HepG2 (cell line): ENCODE results near the gene GPS1. TPM values are rescaled to one million over a fixed set of nuclear protein-coding genes. Genes with fewer than 3 reads are reported as not detected.

Source experiments
- FOXK2 ChIP-seq: fragments of 450-650 bp; IDR thresholded peaks from 2 replicates; pipeline ENCODE4 v1.6.1; 2016
- KLF13 ChIP-seq: sonication (generic); formaldehyde crosslinking; IDR thresholded peaks from 2 replicates; pipeline ENCODE4 v1.4.0; 2020; ENCODE audit warnings: mild to moderate bottlenecking, missing genetic modification reagents
- ZFP36L2 ChIP-seq: sonication (generic); formaldehyde crosslinking; IDR thresholded peaks from 2 replicates; pipeline ENCODE4 v1.4.0; 2020; ENCODE audit warnings: missing genetic modification reagents
- ZNF263 ChIP-seq: sonication (generic); formaldehyde crosslinking; IDR thresholded peaks from 2 replicates; pipeline ENCODE4 v1.4.0; 2020; ENCODE audit warnings: missing genetic modification reagents
- polyA plus RNA-seq, 8 experiments: library from polyadenylated mRNA; depleted of rRNA in 3 of 8; stranded (reverse) in 7 of 8; unstranded in 1 of 8; fragments of >200 nt; fragmentation: Illumina TruSeq in 4 of 8; extraction: Trizol in 4 of 8; gene quantifications; 2 replicates each; pipeline versions ENCODE4 v1.2.1 to v1.2.3, GENCODE V29; 2011 to 2016; ENCODE audit warnings: low read depth in 4 of 8, missing spikeins in 1 of 8, mixed read lengths in 1 of 8; ENCODE audit not compliant: insufficient read depth in 1 of 8
- total RNA-seq, 5 experiments: library from RNA; depleted of rRNA; stranded (reverse); fragments of >200 nt; fragmentation: Illumina TruSeq; extraction: Trizol; gene quantifications; 2 replicates each; pipeline ENCODE4 v1.2.3, GENCODE V29; 2016; ENCODE audit warnings: low read depth in 1 of 5
- TF ChIP-seq, protein P1 (sequence below): sonication (generic); formaldehyde crosslinking; IDR thresholded peaks from 2 replicates; pipeline ENCODE4 v1.5.0; 2020; ENCODE audit warnings: mild to moderate bottlenecking, missing genetic modification reagents, borderline replicate concordance
- TF ChIP-seq, protein P2 (sequence below): sonication (generic); formaldehyde crosslinking; IDR thresholded peaks from 2 replicates; pipeline ENCODE4 v1.5.0; 2020; ENCODE audit warnings: missing genetic modification reagents

The GPS1 gene
- total and polyA plus RNA-seq, 2 of the 13 experiments (the other 11 are each of a cell fraction or from before 2014, with no cell fraction given): 124 to 128 TPM

DNA sequence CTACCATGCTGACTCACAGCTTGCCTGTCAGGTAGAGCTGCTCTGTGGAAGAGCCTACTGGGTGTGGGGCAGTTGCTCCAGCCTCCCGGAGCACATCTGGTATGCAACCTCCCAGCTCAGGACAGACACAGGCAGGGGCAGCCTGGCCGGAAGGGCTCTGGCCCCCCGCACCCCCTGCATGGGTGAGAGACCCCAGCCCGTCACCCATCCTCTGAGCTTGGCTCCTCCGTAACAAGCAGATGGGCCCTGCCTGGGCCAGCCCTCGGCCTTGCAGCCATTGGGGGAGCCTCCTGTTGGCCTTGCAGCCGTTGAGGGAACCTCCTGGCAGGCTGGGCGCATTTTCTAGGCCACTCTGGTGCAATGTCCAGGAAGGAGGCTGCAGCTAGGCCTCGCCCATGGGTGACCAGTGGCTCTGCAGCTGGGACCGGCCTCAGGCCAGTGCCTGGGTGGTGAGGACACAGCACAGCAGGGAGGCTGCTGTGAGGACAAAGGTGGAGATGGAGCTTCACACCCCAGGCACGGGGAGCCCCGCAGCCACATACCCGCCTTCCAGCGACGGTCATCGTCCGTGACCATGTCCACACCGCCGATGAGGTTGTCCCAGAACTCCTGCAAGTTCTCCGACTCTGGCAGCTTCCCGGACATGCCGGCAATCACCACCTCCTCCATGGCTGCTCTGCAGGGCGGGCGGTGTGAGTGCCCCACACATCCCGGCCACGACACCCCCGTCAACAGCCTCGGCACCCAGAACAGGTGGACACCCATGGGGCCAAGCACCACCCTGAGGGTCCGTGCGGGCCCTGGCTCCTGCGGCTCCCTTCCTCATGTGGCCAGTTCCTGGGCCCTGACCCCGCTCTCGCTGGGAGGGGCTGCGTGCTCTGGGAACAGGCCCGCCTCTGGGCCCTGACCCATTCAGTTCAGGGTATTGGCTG lies 44.3 kb downstream of the GPS1 start (continued):
- TF ChIP-seq, protein P1, sequence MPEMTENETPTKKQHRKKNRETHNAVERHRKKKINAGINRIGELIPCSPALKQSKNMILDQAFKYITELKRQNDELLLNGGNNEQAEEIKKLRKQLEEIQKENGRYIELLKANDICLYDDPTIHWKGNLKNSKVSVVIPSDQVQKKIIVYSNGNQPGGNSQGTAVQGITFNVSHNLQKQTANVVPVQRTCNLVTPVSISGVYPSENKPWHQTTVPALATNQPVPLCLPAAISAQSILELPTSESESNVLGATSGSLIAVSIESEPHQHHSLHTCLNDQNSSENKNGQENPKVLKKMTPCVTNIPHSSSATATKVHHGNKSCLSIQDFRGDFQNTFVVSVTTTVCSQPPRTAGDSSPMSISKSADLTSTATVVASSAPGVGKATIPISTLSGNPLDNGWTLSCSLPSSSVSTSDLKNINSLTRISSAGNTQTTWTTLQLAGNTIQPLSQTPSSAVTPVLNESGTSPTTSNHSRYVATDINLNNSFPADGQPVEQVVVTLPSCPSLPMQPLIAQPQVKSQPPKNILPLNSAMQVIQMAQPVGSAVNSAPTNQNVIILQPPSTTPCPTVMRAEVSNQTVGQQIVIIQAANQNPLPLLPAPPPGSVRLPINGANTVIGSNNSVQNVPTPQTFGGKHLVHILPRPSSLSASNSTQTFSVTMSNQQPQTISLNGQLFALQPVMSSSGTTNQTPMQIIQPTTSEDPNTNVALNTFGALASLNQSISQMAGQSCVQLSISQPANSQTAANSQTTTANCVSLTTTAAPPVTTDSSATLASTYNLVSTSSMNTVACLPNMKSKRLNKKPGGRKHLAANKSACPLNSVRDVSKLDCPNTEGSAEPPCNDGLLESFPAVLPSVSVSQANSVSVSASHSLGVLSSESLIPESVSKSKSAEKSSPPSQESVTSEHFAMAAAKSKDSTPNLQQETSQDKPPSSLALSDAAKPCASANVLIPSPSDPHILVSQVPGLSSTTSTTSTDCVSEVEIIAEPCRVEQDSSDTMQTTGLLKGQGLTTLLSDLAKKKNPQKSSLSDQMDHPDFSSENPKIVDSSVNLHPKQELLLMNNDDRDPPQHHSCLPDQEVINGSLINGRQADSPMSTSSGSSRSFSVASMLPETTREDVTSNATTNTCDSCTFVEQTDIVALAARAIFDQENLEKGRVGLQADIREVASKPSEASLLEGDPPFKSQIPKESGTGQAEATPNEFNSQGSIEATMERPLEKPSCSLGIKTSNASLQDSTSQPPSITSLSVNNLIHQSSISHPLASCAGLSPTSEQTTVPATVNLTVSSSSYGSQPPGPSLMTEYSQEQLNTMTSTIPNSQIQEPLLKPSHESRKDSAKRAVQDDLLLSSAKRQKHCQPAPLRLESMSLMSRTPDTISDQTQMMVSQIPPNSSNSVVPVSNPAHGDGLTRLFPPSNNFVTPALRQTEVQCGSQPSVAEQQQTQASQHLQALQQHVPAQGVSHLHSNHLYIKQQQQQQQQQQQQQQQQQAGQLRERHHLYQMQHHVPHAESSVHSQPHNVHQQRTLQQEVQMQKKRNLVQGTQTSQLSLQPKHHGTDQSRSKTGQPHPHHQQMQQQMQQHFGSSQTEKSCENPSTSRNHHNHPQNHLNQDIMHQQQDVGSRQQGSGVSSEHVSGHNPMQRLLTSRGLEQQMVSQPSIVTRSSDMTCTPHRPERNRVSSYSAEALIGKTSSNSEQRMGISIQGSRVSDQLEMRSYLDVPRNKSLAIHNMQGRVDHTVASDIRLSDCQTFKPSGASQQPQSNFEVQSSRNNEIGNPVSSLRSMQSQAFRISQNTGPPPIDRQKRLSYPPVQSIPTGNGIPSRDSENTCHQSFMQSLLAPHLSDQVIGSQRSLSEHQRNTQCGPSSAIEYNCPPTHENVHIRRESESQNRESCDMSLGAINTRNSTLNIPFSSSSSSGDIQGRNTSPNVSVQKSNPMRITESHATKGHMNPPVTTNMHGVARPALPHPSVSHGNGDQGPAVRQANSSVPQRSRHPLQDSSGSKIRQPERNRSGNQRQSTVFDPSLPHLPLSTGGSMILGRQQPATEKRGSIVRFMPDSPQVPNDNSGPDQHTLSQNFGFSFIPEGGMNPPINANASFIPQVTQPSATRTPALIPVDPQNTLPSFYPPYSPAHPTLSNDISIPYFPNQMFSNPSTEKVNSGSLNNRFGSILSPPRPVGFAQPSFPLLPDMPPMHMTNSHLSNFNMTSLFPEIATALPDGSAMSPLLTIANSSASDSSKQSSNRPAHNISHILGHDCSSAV (CRISPR knock-in tag): no peak
- TF ChIP-seq, protein P2, sequence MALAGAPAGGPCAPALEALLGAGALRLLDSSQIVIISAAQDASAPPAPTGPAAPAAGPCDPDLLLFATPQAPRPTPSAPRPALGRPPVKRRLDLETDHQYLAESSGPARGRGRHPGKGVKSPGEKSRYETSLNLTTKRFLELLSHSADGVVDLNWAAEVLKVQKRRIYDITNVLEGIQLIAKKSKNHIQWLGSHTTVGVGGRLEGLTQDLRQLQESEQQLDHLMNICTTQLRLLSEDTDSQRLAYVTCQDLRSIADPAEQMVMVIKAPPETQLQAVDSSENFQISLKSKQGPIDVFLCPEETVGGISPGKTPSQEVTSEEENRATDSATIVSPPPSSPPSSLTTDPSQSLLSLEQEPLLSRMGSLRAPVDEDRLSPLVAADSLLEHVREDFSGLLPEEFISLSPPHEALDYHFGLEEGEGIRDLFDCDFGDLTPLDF (CRISPR knock-in tag): 0 out of 2 replicates have a peak, but pooled peaks have one; percentile 13
- TF ChIP-seq ZNF263 (CRISPR knock-in tag): 0 out of 2 replicates have a peak, but pooled peaks have one; percentile 34
- TF ChIP-seq FOXK2: no peak
- no peak for TF ChIP-seq KLF13 (CRISPR knock-in tag)
- TF ChIP-seq ZFP36L2 (CRISPR knock-in tag): no peak
